T-helper 2 cell treated with Interferon-gamma antibody and Interleukin-4, amounts not matched to agents 100 ng/mL and 5 ng/mL, for 36 hours (primary cell): ENCODE data around the gene TENM3. TPM values are rescaled to one million over a fixed set of nuclear protein-coding genes. Genes with fewer than 3 reads are reported as not detected.

Experiments used
- intact Hi-C: fragments of 100-400 bp; cut with micrococcal nuclease; formaldehyde crosslinking; loops from one replicate; pipeline ENCODE4 v1.15.1; 2023
- total RNA-seq: library from RNA; stranded (reverse); gene quantifications from 2 replicates; pipeline ENCODE4 v1.2.3, GENCODE V29; 2022

Gene TENM3
- total RNA-seq, 1 donor from 2014 or later, result not detected

DNA sequence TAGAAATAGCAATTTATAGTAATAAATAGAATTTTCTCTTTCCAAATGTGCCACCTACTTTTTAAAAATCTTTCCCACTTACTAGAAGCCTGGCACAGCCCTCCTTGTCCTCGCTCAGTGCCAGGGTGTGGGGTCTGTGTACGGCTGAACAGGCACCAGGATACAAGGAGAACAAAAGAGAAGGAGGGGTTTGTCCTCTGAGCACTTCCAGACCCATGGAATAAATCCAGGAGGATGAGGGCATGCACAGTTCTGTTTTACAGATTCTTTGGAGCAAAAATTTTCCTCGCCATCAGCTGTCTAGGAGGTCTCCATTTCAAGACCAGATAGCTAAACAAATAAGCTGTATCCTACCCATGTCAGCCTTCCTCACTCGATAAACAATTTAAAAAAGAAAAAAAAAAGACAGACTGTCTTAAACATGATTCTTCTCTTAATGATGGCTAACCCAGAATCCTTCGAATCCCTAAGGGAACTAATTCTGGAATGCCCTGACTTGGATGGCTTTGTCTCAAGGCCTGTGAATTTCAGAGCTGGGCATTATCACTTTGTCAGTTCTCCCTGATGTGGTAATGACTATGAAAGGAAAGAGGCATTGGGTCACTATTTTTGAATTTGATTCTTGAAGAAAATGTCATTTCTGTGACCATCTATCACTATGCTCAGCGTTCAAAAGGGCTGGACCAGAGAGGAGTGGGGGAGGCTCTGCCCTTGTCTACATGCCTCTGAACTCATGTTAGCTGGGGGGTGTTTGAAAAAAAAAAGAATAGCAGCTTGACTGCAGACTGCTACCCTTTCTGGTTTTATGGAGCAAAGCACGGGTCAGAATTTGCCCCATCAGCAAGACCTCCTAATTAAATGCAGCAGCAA lies 523.0 kb downstream of the TENM3 start:
- intact Hi-C loops, result no loop called here

DNA sequence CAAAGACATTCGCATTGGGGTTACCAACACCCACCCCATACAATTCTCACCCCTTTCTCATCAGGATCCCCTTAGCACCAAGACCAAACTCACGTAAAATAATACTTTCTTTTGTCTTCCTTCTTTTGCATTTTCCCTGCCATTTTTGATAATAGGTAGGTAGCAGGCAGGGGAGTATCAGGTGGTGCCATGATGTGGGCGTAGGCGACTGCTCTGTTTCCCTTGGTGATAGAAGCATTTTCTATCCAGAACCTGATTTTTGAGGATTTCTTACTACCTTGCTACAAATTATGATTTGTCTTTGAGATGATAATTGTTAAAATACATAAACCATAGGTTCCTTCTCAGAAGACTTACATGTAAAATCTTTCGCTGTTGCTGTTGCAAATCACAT lies 523.7 kb downstream of the TENM3 start:
- intact Hi-C loops, result no loop called here

DNA sequence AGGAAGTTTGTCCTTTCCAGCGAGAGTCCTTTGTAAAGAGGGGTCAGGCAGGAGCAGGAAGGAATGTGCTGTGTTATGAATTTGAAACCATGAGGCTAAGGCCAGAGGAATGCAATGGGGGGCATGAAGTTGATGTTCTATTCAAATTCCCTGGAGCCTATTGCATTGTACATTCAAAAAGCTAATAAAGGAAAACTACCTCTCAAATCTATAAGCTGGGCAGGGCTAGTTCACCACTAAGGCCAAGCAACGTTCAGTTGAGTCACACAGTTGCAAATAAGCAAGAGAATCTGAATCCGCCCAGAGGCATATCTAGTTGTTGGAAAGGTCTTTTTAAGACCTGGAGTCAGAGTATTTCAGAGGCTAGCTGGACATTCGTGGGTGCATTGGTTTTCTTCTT lies 525.6 kb downstream of the TENM3 start:
- intact Hi-C loops, result no loop called here

DNA sequence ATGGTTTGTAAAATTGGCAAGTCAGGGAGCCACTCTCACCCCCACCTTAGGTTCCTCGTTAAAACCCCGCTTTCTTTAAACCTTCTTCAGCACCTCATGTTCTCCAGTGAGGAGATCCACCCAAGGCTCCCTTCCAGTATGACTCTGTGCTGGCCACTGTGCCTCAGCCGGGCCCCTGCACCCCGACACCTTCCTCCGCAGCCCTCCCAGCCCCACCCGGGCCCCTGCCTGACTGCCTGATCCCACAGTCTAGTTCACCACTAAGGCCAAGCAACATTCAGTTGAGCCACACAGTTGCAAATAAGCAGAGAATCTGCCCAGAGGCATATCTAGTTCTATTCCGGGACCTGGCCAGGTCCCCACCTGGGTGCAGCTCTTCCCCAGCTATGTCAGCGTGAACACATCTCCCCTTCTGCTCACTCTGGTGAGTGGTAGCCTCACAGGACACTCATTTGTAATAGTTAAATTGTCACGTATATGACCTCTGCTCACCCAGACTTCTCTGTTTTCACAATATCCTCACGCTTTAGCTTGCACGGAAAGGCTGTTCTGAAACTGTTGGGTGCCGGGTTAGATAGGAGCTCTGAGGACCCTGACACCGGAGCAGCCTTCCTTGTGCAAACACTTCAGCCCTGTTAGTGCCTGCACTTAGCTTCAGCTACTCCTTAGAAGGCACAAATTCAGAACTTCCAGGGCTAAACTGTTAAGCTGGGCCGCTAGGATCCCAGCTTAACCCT lies 527.2 kb downstream of the TENM3 start:
- intact Hi-C loops, result no loop called here

DNA sequence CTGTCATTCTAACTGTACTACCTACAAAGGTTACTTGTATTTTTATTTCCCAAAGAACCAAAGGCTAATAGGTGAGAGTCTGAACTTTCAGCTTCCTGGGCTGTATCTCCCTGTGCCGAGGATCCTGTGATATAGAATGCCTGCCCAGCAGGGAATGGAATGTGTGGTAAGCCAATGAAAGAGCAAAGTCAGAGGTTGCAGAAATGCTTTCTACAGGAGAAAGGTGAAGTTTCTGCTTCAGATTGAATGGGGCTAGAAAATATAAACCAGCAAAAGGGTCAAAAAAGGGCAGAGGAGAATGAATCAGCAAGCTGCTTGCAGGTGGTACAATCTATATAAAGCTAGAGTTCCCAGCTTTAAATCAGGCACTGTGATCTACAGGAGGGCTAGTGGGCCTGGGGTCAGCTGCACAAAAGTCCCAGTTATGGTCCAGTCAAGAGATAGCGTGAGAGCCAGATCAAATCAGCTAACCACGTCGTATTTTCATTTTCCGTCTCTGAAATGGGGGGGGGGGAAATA lies 527.9 kb downstream of the TENM3 start:
- intact Hi-C loops, result no loop called here

DNA sequence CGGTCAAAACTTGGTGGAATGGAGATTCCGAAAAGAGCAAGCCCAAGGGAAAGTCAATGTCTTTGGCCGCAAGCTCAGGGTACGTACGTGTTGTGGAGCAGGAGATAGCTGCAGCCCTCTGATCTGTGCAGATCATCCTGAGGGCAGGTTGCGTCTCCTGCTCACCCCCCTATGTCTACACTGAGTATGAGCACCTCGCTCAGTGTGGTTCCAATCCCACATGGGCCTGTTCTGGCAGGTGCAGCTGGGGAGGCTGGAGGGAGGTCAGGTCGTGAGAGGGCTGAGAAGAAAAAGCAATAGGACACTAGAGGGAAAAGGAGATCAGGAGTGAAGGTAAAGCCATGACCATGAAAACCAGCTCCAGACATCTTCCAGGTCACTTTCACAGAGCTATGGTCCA lies 531.9 kb downstream of the TENM3 start:
- intact Hi-C loops, result no loop called here

DNA sequence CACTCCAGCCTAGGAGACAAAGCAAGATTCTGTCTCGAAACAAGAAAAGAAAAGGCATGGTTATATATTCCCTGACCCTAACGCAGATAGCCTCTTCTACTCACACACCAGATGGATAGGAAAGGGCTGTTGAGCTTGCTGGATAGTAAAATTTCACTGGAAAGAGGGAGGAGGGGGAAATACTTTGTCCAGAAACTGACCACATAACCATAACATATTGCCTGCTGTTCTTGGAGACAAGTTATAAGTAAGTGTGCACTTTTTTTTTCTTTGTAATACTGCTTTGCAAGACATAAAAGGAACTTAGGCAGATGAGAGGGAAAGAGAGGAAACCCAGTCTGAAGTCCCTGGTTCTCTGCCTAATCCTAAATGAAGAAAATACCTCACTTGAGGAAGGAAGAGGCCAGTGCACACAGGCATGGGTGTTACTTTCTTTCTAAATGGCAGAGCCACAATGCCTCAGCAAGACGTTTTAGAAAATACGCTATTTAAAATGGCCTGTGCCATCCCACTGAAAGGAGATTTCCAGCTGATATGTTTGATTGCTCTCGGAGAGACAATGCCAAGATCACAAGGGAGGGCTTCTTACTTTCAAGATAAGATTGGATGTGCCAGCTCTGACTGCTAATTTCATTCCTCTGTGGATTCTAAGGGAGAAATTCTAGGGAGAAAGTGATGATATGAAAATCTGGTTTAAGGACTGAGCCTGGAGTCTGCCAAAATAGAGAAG lies 533.3 kb downstream of the TENM3 start:
- intact Hi-C loops, result no loop called here

DNA sequence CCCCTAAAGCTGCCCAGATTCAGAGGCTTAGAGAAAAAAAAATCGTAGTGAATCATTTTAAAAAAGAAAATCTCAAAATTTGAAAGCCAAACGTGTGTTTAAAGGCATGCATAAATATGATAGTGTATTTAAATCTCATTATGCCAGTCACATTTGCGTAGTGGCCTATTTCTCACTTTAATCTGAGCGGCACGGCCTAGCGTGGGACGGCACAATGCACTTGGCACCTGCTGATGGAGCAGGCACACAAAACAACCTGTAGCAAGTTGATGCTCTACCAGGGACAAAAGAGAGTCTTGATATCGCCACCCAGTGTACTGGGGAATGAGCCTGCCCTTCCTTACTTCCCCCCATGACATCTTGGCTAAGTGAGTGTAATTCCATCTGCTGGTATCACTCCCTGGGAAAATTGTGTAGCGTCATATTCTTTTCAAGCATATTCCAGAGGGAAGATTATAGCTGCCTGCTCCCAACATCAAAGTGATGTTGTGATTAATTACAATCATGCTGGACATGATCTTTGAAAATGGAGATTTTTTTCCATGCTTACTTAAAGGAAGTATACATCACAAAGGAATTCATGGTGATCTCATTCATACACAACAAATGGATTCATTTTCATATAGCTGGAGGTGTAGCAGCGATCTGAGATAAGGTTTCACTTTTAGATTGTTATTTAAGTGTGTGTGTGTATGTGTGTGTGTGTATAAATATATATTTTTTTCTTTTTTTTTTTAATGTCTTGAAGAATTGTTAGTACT lies 535.2 kb downstream of the TENM3 start:
- intact Hi-C loops, result no loop called here

DNA sequence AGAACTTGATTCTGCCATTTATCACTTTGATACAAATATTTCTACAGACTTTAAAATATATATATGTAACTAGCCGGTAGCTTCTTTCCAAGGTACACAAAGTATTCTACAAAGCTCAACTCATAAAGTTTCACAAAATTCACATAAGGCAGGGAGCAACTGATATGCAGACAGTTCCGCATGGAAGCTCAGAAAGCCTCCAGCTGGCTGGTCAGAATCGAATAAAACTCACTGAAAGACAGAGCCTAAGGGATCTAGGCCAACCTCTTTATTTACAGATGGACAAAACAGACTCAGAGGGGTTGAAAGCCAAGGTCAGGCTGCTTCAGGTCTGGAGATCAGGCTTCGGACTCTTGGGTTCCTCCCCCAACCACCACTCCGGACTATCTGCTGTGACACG lies 543.8 kb downstream of the TENM3 start:
- intact Hi-C loops, result no loop called here

DNA sequence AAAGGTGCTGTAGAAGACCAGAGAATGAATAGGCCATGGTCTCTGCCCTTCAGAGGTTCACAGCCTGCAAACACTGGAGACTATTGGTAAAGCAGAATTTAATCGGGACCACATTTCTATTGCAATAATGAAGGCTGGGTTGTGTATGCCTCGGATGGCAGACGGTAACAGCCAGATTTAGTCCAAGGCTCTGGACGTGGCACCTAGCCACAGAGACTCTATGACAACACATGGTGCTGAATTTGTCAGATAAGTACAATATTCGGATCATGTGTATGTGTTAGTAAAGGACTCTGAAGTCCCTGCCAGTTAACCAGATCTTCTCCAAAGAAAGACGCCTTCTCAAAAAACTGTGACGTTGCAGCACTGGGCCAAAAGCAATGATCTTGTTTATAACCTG lies 545.0 kb downstream of the TENM3 start:
- intact Hi-C loops, result no loop called here

DNA sequence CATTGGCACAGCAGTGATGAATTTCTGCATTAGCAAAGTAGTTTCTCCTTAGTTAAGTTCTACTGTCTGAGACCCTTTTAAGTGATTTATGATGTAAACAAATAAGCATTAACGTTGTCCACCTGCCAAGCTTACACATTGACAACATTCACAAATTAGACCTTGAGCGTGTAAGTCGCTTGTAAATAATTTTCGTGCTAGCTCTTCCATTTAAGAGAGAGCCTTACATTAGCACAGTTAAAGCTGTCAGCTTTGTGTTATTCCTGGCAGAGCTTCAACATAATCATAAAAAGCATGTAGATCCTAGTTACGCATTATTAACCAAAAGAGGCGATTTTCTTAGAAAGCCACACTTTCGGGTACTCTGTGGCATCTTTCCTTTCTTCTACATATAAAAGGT lies 546.3 kb downstream of the TENM3 start:
- intact Hi-C loops, result no loop called here

DNA sequence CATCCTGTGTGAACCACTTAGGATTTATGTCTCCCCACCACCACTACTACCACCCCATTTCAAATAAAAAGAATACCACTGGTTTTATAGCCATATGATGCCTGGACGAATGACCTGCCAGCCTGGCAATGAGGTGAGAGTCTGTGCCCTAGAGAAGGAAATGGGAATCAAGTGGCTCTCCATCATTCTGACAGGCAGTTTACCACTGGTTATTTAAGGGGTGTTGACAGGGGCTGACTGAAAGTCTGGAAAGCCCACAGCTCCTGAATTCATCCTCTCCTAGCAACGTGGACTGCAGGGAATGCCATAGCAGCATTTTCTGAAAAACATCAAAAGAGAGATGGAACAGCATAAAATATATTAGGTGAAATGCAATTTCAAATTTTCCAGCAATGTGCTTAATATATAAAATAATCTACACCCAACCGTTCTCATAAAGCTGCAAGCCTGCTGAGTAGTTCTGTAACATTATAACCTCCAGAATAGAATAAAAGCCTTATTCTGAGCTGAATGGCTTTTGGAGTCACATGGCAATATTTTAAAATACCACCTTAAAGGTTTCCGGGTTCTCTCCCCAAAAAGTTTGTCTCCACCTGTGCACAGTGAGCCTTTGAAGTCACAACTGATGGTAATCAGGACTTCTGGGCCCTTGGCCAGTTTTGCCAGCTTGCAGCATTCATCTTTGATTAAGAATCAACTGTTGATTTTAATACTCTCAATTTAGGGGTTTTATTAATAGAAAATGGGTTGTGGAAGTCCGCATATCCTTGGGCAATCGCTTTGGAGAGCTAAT lies 552.4 kb downstream of the TENM3 start:
- intact Hi-C loops, result no loop called here

DNA sequence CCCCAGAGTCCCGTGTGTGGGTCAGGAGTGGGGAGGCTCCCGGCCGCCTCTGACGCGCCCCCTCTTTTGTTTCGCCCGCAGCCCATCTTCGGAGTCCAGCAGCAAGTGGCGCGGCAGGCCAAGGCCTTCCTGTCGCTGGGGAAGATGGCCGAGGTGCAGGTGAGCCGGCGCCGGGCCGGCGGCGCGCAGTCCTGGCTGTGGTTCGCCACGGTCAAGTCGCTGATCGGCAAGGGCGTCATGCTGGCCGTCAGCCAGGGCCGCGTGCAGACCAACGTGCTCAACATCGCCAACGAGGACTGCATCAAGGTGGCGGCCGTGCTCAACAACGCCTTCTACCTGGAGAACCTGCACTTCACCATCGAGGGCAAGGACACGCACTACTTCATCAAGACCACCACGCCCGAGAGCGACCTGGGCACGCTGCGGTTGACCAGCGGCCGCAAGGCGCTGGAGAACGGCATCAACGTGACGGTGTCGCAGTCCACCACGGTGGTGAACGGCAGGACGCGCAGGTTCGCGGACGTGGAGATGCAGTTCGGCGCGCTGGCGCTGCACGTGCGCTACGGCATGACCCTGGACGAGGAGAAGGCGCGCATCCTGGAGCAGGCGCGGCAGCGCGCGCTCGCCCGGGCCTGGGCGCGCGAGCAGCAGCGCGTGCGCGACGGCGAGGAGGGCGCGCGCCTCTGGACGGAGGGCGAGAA lies 556.5 kb downstream of the TENM3 start:
- intact Hi-C loops, result loop anchor here (10.0 kb wide), 1 partner anchor 1495 kb away; no protein-coding TSS in a partner anchor

DNA sequence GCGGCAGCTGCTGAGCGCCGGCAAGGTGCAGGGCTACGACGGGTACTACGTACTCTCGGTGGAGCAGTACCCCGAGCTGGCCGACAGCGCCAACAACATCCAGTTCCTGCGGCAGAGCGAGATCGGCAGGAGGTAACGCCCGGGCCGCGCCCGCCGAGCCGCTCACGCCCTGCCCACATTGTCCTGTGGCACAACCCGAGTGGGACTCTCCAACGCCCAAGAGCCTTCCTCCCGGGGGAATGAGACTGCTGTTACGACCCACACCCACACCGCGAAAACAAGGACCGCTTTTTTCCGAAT lies 557.0 kb downstream of the TENM3 start:
- intact Hi-C loops, result loop anchor here (10.0 kb wide), 1 partner anchor 1495 kb away; no protein-coding TSS in a partner anchor

DNA sequence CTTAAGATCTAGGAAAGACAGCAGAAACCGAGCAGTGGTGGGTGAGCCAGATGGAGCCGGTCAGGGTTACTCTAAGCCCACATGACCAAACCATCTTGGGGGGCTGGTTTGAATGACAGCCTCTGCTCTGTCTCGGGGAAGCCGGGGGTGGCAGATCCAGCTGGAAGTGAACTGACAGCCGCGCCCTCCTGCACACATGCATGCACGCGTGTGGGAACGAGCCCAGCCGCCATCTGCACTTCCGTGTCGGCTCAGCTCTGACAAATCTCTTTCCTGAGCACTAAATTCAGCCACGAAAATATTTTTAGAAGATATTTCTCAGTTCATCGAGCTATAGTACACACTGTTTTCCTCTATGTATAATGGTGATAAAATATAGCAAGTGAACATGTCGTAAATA lies 558.4 kb downstream of the TENM3 start:
- intact Hi-C loops, result loop anchor here (10.0 kb wide), 1 partner anchor 1497 kb away; no protein-coding TSS in a partner anchor

DNA sequence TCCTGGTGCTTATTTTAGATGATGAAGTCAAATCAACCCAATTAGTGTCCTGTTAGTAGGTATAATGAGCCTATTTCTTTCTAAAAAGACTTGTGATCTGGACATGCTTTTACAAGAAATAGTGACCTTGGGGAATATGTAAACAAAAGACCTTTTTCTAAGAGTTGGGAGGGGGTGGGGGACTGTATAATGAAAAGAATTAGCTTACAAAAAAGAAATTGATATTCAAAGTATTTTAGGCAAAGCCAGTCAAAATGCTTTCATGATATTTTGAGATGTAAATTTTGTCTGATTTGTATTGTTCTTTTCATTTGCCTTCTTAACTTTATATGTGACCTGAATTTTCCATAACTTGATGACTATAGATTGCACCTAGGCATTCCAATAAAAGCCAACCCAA lies 559.4 kb downstream of the TENM3 start:
- intact Hi-C loops, result loop anchor here (10.0 kb wide), 1 partner anchor 1498 kb away; no protein-coding TSS in a partner anchor

DNA sequence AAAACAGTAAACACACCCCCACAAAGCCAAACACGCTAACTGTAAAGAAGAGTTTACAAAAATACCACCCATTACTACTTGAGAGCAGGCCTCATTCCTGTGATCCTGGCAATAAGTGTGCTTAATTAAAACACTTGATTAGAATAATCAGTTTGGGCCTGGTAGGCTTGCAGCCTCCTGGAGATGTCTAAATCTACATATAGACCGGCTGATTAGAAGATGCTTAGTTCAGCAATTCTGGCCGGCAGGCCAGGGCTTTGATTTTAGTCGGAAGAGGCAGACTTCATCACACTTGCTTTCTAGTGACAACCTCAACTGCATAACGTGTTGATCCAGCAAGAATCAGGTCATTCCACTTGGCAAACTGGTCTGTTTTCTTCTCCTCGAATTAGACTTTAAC lies 560.0 kb downstream of the TENM3 start:
- intact Hi-C loops, result loop anchor here (10.0 kb wide), 1 partner anchor 1498 kb away; no protein-coding TSS in a partner anchor

DNA sequence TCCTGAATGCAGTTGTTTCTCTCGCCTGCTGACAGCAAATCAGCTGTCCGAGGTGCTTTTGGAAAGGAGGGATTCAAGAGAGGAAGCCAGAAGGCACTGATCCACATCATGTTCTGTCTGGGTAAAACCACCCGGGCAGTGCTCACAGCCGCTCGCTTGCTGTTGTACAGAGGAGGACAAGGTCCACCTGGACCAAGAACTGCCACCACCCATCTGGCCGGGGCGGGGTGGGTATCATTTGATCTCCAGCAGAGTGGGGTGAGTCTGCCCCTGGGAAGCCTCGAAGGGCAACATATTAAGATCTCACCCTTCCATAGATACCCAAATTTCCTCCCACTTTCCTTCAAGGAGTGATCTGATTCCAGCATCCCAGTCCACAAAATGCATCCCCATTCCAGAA lies 560.9 kb downstream of the TENM3 start:
- intact Hi-C loops, result loop anchor here (10.0 kb wide), 1 partner anchor 1499 kb away; no protein-coding TSS in a partner anchor

DNA sequence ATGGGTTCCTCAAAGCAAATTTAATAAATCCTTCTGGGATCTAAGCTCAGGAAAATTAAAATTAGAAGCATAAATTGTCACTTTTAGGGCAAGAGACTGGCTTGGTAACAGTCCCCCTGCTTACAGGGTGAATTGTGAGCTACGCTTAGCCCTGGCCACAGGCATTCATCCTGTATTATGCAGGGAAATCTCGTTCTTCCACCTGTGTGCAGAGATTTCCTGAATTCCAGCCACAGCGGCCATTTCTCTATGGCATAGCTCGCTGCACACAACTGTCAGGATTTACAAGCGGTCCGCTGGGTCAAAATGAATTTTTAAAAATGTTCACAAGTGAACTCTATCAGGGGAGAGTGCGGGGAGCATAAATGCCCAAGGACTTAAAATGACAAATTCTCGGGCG lies 562.1 kb downstream of the TENM3 start:
- intact Hi-C loops, result loop anchor here (5.0 to 10.0 kb wide), 3 partner anchors 457 to 1501 kb away; no protein-coding TSS in a partner anchor
